ENCODE measurements around the gene SHANK1. TPM values are rescaled to one million over a fixed set of nuclear protein-coding genes. Genes with fewer than 3 reads are reported as not detected.
"Not testable (repeated sequence)": the region's sequence is repeated elsewhere in the genome, so short reads cannot be mapped to it uniquely, and the experiment has no call there.

SHANK1 gene
- total RNA-seq, 1 donor from 2014 or later, result 0.17 TPM

DNA sequence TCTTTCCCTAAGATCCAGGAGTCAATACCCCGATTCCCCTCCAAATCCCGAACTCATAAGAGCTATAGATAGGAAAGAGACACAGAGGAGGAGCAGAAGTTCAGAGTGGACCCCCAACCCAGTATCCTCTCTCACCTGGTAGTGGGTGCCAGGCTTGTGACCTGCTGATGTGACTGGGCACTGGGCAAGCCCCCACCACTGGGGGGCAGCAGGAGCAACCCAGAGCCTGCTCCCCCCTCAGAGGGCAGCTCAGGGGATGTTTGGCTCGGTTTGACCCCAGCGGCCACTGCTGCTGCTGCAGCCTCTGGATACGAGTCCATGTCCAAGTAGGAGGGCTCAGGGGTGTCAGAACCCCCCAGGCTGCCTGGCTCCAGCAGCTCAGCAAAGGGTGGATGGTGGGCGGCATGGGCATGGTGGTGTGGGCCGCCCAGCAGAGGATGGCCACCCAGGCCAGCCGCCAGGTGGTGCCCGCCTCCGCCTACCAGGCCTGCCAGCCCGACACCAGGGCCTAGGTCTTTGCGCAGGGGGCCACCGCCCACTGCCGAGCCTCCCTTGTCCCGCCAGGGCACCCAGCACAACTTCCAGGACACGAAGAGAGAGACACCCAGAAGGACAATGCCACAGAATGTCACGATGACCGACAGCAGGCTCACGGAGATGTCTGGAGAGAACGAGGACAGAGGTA is 87.3 kb downstream of the SHANK1 start:
- DNase-seq, result no peak

DNA sequence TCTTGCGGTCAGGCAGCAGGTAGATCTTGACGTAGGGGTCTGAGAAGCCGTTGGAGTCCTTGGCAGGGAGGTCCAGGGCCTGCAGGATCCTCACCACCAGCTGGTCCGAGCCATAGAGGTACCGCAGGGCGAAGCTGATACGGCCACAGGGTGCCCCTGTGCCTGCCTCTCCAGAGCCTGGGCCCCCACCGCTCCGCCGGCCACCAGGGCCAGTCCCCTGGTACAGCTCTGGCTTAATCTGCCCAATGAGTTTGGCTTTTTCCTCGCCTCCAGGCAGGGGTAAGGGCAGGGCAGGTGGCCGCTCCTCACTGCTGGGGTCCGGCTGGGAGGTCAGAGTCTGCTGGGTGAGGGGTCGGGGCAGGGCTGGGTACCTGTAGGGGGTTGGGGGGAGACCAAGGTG is 89.8 kb downstream of the SHANK1 start:
- DNase-seq, result no peak

DNA sequence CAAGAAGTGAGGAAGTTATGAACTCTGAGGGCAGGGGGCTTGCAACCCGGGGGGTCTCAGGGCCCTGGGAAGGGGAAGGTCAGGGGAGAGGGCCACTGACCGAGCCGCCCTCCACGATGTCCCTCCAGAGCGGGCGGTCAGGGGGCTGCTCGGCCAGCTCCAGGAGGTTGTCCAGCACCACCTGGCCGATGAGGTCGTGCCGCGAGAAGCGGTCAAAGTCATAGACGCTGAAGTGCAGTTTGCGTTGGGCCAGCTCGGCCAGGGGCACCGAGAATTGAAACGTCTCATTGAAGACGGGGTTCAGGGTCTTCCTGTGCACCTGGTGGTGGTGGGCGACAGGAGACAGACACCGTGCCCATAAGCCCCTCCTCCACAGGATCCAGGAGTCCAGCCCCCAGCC is 90.4 kb downstream of the SHANK1 start:
- no peak for DNase-seq

DNA sequence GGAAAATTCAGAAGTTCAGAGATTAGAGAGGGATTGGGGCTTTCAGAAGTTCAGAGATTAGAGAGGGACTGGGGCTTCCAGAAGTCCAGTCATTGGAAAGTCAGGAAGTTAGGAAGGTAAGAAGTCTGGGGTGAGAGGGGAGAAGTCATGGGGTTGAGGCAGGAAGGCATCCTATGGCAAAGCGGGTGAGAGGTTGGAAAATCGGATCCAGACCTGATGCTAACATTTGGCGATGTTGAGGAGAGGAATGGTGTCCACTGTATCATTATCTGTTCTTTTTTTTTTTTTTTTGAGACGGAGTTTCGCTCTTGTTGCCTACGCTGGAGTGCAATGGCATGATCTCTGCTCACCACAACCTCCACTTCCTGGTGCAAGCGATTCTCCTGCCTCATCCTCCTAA is 91.1 kb downstream of the SHANK1 start:
- no peak for DNase-seq

DNA sequence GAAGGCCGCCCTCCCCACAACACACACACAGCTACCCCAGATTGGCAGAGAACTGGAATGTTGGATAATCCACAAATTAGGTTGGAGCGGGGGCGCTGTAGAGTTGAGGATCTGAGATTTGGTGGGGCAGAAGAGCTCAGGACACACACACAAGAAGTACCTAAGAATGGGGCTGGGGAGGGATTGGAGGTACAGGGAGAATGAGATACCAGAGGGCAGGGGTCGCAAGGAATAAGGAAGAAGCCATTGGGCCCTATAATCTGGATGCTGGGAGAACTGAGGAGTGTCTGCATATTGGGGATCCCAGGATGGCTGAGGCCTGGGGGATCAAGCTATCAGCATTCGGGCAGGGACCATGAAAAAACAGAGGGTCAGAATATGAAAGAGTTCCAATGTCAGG is 91.5 kb downstream of the SHANK1 start:
- no peak for DNase-seq

DNA sequence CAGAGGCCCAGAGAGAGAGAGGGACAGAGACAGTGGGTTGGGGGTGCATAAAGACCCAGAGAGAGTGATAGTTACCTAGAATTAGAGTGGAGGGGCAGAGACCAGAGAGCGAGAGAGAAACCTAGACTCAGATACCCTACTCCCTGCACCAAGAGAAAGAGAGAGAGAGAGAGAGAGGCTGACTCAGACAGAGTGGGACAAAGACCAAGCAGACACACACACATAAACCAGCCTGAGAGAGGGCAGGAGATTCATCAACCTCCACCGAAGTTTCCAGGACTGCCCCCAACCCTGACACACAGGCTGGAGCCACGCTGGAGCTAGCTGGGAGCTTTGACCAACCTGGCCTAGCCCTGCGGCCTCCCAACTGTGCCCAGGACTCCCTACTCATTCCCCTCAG is 92.8 kb downstream of the SHANK1 start:
- no peak for DNase-seq

DNA sequence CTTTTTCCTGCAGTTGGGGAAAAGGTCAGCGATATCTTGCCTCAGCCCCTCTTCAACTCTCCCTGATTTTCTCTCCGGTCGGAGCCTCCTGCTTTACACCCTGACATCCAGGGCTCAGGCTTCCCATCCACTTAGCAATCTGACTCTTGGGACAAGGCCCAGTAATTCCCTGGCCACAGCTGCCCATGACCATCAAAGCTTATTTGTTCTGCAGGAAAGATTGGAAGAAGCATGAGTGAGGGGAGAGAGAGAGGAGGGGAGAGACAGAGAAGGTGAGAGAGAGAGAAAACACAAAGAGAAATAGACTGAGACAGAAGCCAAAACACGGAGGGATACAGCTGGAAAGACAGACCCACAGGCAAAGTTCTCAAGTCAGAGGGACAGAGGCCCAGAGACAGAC is 93.6 kb downstream of the SHANK1 start:
- no peak for DNase-seq

DNA sequence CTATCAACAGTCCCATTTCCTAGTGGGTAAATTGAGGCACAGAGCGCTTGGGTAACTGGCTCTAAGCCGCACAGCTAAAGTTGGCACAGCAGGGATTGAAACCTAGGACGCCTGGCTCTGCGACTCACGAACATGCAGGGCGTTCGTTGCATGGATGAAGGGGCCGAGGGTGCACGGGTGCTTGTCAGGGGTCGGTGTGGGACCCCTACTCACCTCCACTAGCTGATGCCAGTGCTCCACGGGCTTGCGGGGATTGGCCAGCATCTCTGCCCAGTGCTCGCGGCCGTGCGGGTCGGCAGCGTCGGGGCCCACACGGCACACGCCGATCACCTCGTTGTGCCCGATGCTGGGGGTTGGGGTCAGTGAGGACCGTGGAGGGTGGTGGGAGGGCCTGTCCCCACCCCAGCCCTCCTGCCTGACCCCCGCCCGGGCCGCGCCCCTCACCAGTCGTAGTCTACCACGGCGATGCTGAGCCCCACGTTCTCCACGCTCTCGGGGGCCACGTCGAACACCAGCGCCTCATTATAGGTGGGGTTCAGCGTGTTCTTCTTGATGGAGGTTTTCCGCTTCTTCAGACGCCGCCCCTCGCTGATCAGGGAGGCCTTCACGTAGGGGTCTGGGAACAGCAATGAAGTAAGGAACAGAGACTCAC is 94.5 kb downstream of the SHANK1 start:
- no peak for DNase-seq

DNA sequence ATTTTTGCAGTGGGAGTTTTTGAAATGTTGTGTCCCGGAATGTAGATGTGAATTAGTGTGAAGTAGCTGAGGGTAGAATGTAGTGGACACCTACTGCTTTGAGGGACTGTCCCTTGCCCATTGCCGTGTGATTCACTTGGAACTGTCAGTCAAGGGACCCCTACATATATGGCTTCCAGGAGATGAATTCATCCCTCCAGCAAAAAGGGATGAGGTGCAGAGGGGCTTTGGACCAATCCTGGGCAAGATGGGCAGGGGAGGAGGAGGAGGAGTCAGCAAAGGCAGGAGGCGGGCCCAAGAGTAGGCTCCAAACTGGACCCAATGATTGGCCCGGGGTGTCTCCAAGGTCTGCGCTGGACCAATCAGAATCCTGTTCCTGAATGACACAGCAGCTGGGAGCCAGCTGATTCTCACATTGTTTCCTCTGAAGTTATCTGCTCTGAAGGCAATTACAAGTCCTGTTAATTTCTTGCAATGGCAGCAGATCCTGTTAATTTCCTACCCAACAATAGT is 99.2 kb downstream of the SHANK1 start:
- DNase-seq, result not testable (repeated sequence)

DNA sequence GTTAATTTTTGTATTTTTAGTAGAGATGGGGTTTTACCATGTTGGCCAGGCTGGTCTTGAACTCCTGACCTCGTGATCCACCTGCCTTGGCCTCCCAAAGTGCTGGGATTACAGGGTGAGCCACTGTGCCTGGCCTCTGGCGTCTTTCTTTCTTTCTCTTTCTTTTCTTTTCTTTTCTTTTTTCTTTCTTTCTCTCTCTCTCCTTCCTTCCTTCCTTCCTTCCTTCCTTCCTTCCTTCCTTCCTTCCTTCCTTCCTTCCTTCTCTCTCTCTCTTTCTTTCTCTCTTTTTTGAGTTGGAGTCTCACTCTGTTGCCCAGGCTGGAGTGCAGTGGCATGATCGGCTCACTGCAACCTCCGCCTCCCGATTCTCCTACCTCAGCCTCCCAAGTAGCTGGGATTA is 100.4 kb downstream of the SHANK1 start:
- not testable (repeated sequence) for DNase-seq

DNA sequence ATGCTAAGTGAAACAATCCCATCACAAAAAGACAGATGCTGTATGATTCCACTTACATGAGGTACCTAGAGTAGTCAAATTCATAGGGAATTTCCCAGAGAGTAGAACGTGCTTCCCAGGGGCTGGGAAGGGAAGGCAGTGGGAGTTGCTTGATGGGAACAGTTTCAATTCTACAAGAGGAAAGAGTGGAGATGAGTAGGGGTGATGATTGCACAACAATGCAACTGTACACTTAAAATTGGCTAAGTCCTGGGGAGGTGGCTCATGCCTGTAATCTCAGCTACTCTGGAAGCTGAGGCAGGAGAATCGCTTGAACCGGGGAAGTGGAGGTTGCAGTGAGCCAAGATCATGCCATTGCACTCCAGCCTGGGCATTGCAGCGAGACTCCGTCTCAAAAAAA is 101.2 kb downstream of the SHANK1 start:
- DNase-seq, result not testable (repeated sequence)

DNA sequence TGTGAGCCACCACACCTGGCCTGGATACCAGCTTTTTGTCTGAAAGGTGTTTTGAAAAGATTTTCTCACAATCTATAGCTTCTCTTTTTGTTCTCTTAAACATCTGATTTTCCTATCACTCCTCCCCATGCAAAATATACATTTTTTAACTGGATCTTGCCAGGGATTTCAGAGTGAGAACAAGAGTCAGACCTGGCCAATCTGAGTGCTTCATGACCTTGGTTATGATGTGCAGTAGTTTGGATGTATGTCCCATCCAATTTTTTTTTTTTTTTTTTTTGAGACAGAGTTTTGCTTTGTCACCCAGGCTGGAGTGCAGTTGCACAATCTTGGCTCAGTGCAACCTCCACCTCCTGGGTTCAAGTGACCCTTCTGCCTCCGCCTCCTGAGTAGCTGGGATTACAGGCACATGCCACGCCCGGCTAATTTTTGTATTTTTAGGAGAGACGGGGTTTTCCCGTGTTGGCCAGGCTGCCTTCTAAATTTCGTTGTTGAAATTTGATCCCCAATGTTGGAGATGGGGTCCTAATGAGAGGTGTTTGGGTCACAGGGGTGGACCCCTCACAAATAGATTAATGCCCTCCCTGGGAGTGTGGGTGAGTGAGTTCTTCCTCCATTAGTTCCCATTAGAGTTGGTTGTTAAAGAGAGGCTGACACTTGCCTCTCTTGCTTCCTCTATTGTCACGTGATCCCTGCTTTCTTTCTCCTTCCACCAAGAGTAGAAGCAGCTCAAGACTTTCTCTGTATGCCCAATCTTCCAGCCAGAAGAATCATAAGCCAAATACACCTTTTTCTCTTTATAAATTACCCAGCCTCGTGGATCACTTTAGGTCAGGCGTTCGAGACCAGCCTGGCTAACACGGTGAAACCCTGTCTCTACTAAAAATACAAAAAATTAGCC is 106.8 kb downstream of the SHANK1 start:
- not testable (repeated sequence) for DNase-seq

Other genes starting within 250 kb of the SHANK1 start
- gene EMC10, start 243.3 kb downstream of the SHANK1 start, total RNA-seq, result 63.0 and 77.3 TPM in 2 replicates
- 0.05 and 0.17 TPM in 2 replicates for gene GARIN5A, start 243.0 kb downstream of the SHANK1 start, total RNA-seq
- gene JOSD2, start 208.6 kb downstream of the SHANK1 start, total RNA-seq, result 18.0 and 18.2 TPM in 2 replicates
- not detected in 2 replicates for gene ASPDH, start 205.9 kb downstream of the SHANK1 start, total RNA-seq
- gene LRRC4B, start 151.4 kb downstream of the SHANK1 start, total RNA-seq, result under 0.01 and 0.05 TPM in 2 replicates
- under 0.01 TPM in 1 of 2 replicates, not detected in the other for gene SYT3, start 79.9 kb downstream of the SHANK1 start, total RNA-seq
- 0.28 TPM in 1 of 2 replicates, not detected in the other for gene C19orf81, start 70.4 kb downstream of the SHANK1 start, total RNA-seq
- gene CLEC11A, start 3.6 kb upstream of the SHANK1 start, total RNA-seq, result 0.17 and 0.84 TPM in 2 replicates
- not detected in 2 replicates for gene GPR32, start 50.7 kb upstream of the SHANK1 start, total RNA-seq
- not detected in 2 replicates for gene ACP4, start 70.6 kb upstream of the SHANK1 start, total RNA-seq
- not detected in 2 replicates for gene KLK1, start 104.0 kb upstream of the SHANK1 start, total RNA-seq
- not detected in 2 replicates for gene KLK15, start 113.8 kb upstream of the SHANK1 start, total RNA-seq
- not detected in 2 replicates for gene KLK3, start 135.1 kb upstream of the SHANK1 start, total RNA-seq
- 0.14 TPM in 1 of 2 replicates, not detected in the other for gene KLK2, start 153.6 kb upstream of the SHANK1 start, total RNA-seq
- not detected in 2 replicates for gene KLK4, start 191.6 kb upstream of the SHANK1 start, total RNA-seq
- gene KLK5, start 233.2 kb upstream of the SHANK1 start, total RNA-seq, result not detected in 2 replicates
- not detected in 2 replicates for gene KLK6, start 249.8 kb upstream of the SHANK1 start, total RNA-seq